PC-9 (cell line): ENCODE measurements around the gene CACNA2D4.

Source experiments
- CTCF ChIP-seq: fragments of 200-600 bp; sonication (generic); conservative IDR thresholded peaks from 2 replicates; pipeline ENCODE4 v1.6.1; 2017; ENCODE audit warnings: mixed run types, antibody characterized with exemption, mild to moderate bottlenecking, moderate library complexity
- EZH2 ChIP-seq: fragments of 200-600 bp; sonication (generic); IDR thresholded peaks from 2 replicates; pipeline ENCODE4 v1.8.0; 2017; ENCODE audit warnings: antibody characterized with exemption, low read depth

- no peak for TF ChIP-seq EZH2
- no peak for TF ChIP-seq CTCF
Measured at GRCh38 chr12:1790444-1790843, 128.0 kb downstream of the CACNA2D4 start.
